ENCODE results near the gene CALCOCO2. TPM values are rescaled to one million over a fixed set of nuclear protein-coding genes. Genes with fewer than 3 reads are reported as not detected.

Gene CALCOCO2
- total RNA-seq, 1 experiment from 2014 or later, result 23.1 TPM

DNA sequence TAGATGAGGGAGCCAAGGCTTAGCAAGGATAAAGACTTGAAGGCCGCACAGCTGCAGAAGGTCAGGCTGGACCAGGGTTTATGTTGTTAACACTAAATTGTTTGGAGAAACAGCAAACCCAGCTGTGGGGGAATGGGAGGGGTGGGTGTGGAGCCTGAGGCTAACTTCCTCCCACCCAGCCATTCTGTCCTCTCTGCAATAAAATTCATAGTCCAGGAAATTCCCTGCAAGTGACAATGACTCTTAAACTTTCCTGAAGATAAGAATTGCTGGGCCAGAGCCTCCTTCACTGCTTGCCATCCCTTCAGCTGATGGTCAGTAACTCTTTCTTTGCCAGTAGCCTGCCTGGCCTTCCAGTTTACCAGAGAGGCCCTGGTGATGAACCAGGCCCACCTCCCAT, 42.4 kb downstream of the CALCOCO2 start:
- Histone ChIP-seq H4K20me1 (ENCODE audit: control insufficient read depth, insufficient read depth, insufficient read length) (no peaks in the 10 kb centered on the region), H4K91ac (ENCODE audit: insufficient read length, low read depth, low read length) (no peak overlapping the region), H3K23me2 (ENCODE audit: insufficient read length, low read depth, low read length, poor library complexity, severe bottlenecking) (no peaks in the 10 kb centered on the region), H3K56ac (ENCODE audit: insufficient read length, low read depth, low read length) (no peak overlapping the region), H3K27ac (ENCODE audit: insufficient read length, low read depth, low read length) (no peak overlapping the region), H2AFZ (ENCODE audit: low read length) (no peak overlapping the region), H3K79me1 (ENCODE audit: insufficient read depth, low read depth, low read length, poor library complexity, severe bottlenecking) (no peaks in the 10 kb centered on the region), H3K23ac (ENCODE audit: insufficient read length, low read depth, low read length) (no peak overlapping the region), H3K79me2 (ENCODE audit: insufficient read depth, low read length) (no peaks in the 10 kb centered on the region), H3K4me2 (ENCODE audit: insufficient read depth, insufficient read length, low read length) (no peak overlapping the region), H2BK20ac (ENCODE audit: low read depth, low read length, poor library complexity, severe bottlenecking) (no peak overlapping the region), H3K18ac (ENCODE audit: insufficient read length, low read depth, low read length) (no peak overlapping the region), H3K27me3 (ENCODE audit: insufficient read depth, low read length) (no peaks in the 10 kb centered on the region), H2BK120ac (ENCODE audit: low read depth, low read length, poor library complexity, severe bottlenecking) (no peak overlapping the region), H3K9me3 (ENCODE audit: control insufficient read depth, low read depth, low read length) (no peaks in the 10 kb centered on the region), H4K5ac (ENCODE audit: insufficient read length, low read depth, low read length) (no peak overlapping the region), H3K14ac (ENCODE audit: insufficient read depth, low read length) (no peak overlapping the region), H2BK12ac (ENCODE audit: insufficient read length, low read depth, low read length) (no peak overlapping the region), H3K4me1 (ENCODE audit: insufficient read depth, low read length) (no peaks in the 10 kb centered on the region; the same call in 1 of the 2 replicates), H2BK15ac (ENCODE audit: low read depth, low read length) (no peak overlapping the region), H3K9ac (ENCODE audit: extremely low read depth, insufficient read length, low read length) (no peak overlapping the region), H3T11ph (ENCODE audit: low read length) (no peak overlapping the region), H2AK5ac (ENCODE audit: insufficient read length, low read length) (no peak overlapping the region), H3K4ac (ENCODE audit: low read depth, low read length) (no peak overlapping the region), H2BK5ac (ENCODE audit: insufficient read length, low read length) (no peak overlapping the region), H4K8ac (replicated peaks; ENCODE audit: insufficient read length, low read depth, low read length) (no peak overlapping the region)
- Mint-ChIP-seq H3K27ac (no peak overlapping the region), H3K4me1 (peaks cover 9 to 10% of the 10 kb centered on the region in 2 experiments), H3K36me3 (ENCODE audit: insufficient read depth in 1 of 3, low read depth in 3 of 3) (no peaks in the 10 kb centered on the region), H3K27me3 (ENCODE audit: low read depth) (peaks cover 26% of the 10 kb centered on the region), H3K4me3 (no peak overlapping the region), H3K9me3 (no peaks in the 10 kb centered on the region)
- no peak for DNase-seq
- TF ChIP-seq, protein P1, sequence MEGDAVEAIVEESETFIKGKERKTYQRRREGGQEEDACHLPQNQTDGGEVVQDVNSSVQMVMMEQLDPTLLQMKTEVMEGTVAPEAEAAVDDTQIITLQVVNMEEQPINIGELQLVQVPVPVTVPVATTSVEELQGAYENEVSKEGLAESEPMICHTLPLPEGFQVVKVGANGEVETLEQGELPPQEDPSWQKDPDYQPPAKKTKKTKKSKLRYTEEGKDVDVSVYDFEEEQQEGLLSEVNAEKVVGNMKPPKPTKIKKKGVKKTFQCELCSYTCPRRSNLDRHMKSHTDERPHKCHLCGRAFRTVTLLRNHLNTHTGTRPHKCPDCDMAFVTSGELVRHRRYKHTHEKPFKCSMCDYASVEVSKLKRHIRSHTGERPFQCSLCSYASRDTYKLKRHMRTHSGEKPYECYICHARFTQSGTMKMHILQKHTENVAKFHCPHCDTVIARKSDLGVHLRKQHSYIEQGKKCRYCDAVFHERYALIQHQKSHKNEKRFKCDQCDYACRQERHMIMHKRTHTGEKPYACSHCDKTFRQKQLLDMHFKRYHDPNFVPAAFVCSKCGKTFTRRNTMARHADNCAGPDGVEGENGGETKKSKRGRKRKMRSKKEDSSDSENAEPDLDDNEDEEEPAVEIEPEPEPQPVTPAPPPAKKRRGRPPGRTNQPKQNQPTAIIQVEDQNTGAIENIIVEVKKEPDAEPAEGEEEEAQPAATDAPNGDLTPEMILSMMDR (conservative IDR thresholded peaks at IDR 0.05), result no peak
- no CpG with 5 or more reads among the region's 1 CpG for WGBS (ENCODE audit: extremely low coverage, insufficient read length, low lambda C conversion rate)
